OCI-LY7 (cell line): ENCODE results near the gene WWOX. TPM values are rescaled to one million over a fixed set of nuclear protein-coding genes. Genes with fewer than 3 reads are reported as not detected.

Source experiments
- BruUV-seq: library from RNA; stranded (reverse); fragments of 400-500 nt; replicated peaks from 2 replicates; lab custom pipeline; 2021; lab: Mats Ljungman, UMichigan
- CTCF ChIA-PET: fragments of 300-600 bp; sonication (Branson Sonifier 250); formaldehyde crosslinking; loops from one replicate; lab custom pipeline; 2022; ENCODE audit warnings: antibody characterized with exemption; ENCODE audit not compliant: unreplicated experiment; lab: Charles Lee
- POLR2A ChIA-PET: fragments of 300-600 bp; sonication (Branson Sonifier 250); formaldehyde crosslinking; loops from one replicate; lab custom pipeline; 2022; ENCODE audit warnings: antibody characterized with exemption; lab: Charles Lee
- DNase-seq: peaks from one replicate; pipeline ENCODE4 v3.0.0-alpha.2; 2015; ENCODE audit warnings: low spot score
- H2AFZ ChIP-seq: fragments of 200-600 bp; sonication (generic), shearing (Covaris generic); 2 replicates; pipeline ENCODE4 v1.6.1; 2014; ENCODE audit warnings: mild to moderate bottlenecking, antibody characterized with exemption, low read length, moderate library complexity
- H3K27ac ChIP-seq: fragments of 200-600 bp; sonication (generic); 2 replicates; pipeline ENCODE4 v1.5.1; 2014; ENCODE audit warnings: mixed run types, low read depth, mild to moderate bottlenecking, moderate library complexity, low read length, inconsistent platforms; ENCODE audit not compliant: poor library complexity, severe bottlenecking
- H3K36me3 ChIP-seq: fragments of 200-600 bp; sonication (generic); 2 replicates; pipeline ENCODE4 v1.6.1; 2014; ENCODE audit warnings: mild to moderate bottlenecking, antibody characterized with exemption, low read length, moderate library complexity, mixed read lengths; ENCODE audit not compliant: insufficient read depth
- H3K4me1 ChIP-seq: fragments of 200-600 bp; sonication (generic); 2 replicates; pipeline ENCODE4 v1.5.1; 2014; ENCODE audit warnings: mild to moderate bottlenecking, low read length; ENCODE audit not compliant: insufficient read depth, poor library complexity, severe bottlenecking
- H3K4me2 ChIP-seq: fragments of 200-600 bp; sonication (generic); 2 replicates; pipeline ENCODE4 v1.6.1; 2014; ENCODE audit warnings: mild to moderate bottlenecking, low read length
- H3K4me3 ChIP-seq: fragments of 200-600 bp; sonication (generic); 2 replicates; pipeline ENCODE4 v1.5.1; 2014; ENCODE audit warnings: mild to moderate bottlenecking, low read depth, low read length; ENCODE audit not compliant: poor library complexity, severe bottlenecking
- H3K79me2 ChIP-seq: fragments of 200-600 bp; sonication (generic); 2 replicates; pipeline ENCODE4 v1.6.1; 2016; ENCODE audit warnings: low read depth, mild to moderate bottlenecking, low read length, moderate library complexity, mixed read lengths; ENCODE audit not compliant: insufficient read depth
- H3K9me2 ChIP-seq: fragments of 200-600 bp; sonication (generic); 2 replicates; pipeline ENCODE4 v1.6.1; 2016; ENCODE audit warnings: mild to moderate bottlenecking, low read length, mixed read lengths; ENCODE audit not compliant: insufficient read depth
- H3K9me3 ChIP-seq: fragments of 200-600 bp; sonication (generic); 2 replicates; pipeline ENCODE4 v1.6.1; 2014; ENCODE audit warnings: mild to moderate bottlenecking, mixed run types, low read length, mixed read lengths
- H4K20me1 ChIP-seq: fragments of 200-600 bp; sonication (generic); 2 replicates; pipeline ENCODE4 v1.6.1; 2014; ENCODE audit warnings: mild to moderate bottlenecking, antibody characterized with exemption, low read length, moderate library complexity, mixed read lengths; ENCODE audit not compliant: insufficient read depth
- EZH2phosphoT487 ChIP-seq: fragments of 200-600 bp; sonication (generic); IDR thresholded peaks from 2 replicates; pipeline ENCODE4 v1.6.1; 2018; ENCODE audit warnings: low read depth, borderline replicate concordance, mild to moderate bottlenecking, mixed run types, antibody characterized with exemption, low read length, moderate library complexity, mixed read lengths
- intact Hi-C: fragments of 100-400 bp; cut with micrococcal nuclease; formaldehyde crosslinking; loops from one replicate; pipeline ENCODE4 v1.10.0; 2022; ENCODE audit not compliant: unreplicated experiment
- total RNA-seq, 2 experiments: library from RNA; depleted of rRNA in 1 of 2; stranded (reverse); fragments of >200 nt in 1 of 2; shearing (Covaris generic) in 1 of 2; gene quantifications; 2 replicates each; pipeline ENCODE4 v1.2.3, GENCODE V29; 2014 to 2022
- TF ChIP-seq, protein P1 (sequence below): fragments of 200-600 bp; sonication (generic); conservative IDR thresholded peaks from 2 replicates; pipeline ENCODE4 v1.5.1; 2014; ENCODE audit warnings: mild to moderate bottlenecking, antibody characterized with exemption, low read length, moderate library complexity, mixed read lengths

Gene WWOX
- total RNA-seq, 2 experiments from 2014 or later = 40.2 to 47.6 TPM

DNA sequence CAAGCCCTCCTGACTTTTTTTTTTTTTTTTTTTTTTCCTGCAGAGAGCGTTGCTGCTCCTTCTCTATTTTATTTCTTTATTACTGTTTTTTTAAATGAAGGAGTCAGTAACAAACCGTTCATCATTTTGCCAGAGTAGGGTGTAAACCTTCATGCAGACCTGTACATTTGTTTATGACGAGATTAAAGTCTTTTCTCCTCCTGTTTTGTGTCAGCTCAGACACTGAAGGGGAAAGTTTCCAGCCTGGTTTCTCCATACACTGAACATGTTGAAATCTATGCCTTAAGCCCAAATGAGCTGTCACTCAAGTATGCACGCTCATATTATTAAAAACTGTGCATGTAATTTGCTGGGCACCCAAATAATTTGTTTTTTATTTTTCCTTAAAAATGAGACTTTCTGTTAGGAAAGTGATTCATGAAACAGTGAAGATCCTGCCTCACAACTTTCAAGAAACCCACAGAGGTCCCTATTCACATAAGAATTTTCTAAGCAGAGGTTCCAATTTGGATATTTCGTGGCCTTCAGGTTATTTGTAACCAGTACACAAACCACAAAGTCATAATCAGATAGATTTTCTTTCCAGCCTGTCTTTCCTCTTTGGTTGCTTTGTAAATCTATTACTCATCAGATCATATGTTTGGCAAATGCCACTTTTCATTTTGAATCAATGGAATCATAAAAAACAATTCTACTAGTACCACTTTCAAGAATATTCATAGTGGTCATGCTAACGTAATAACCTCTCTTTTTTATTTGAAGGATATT is 800.8 kb downstream of the WWOX start:
- no peaks in the 10 kb centered on the region for H3K36me3 ChIP-seq
- intact Hi-C loops = no loop called here
- no peaks in the 10 kb centered on the region for H3K79me2 ChIP-seq
- no peak overlapping the region for H3K4me2 ChIP-seq
- no peak for TF ChIP-seq EZH2phosphoT487
- TF ChIP-seq, protein P1, sequence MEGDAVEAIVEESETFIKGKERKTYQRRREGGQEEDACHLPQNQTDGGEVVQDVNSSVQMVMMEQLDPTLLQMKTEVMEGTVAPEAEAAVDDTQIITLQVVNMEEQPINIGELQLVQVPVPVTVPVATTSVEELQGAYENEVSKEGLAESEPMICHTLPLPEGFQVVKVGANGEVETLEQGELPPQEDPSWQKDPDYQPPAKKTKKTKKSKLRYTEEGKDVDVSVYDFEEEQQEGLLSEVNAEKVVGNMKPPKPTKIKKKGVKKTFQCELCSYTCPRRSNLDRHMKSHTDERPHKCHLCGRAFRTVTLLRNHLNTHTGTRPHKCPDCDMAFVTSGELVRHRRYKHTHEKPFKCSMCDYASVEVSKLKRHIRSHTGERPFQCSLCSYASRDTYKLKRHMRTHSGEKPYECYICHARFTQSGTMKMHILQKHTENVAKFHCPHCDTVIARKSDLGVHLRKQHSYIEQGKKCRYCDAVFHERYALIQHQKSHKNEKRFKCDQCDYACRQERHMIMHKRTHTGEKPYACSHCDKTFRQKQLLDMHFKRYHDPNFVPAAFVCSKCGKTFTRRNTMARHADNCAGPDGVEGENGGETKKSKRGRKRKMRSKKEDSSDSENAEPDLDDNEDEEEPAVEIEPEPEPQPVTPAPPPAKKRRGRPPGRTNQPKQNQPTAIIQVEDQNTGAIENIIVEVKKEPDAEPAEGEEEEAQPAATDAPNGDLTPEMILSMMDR = no peak
- H3K4me3 ChIP-seq = no peak overlapping the region
- ChIA-PET CTCF (no interaction called here), POLR2A (no interaction called here)
- no peaks in the 10 kb centered on the region for H3K4me1 ChIP-seq
- DNase-seq = no peak
- no TSS peak for BruUV-seq
- no peaks in the 10 kb centered on the region for H3K9me2 ChIP-seq
- no peak overlapping the region for H2AFZ ChIP-seq
- H3K9me3 ChIP-seq = no peaks in the 10 kb centered on the region
- H4K20me1 ChIP-seq = no peaks in the 10 kb centered on the region
- no peak overlapping the region for H3K27ac ChIP-seq

DNA sequence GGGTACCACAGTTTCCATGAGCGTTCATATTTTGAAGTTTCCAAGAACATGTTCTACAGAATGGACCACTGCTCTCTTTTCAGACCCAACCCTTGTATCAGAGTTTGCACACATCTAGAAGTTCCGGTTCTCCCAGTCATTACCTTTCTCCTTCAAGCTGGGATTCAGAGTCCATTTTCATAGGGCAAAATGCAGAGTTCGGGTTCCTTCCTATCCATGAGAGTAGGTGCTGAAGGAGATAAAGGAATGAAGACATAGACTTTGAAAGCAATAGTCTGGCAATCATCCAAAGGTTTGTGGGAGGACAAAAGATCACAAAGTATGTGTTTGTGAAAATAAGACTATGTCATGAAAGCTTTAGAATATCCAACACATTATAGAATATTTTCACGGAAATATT is 801.5 kb downstream of the WWOX start:
- H3K4me3 ChIP-seq = no peak overlapping the region
- H3K27ac ChIP-seq = no peak overlapping the region
- TF ChIP-seq, protein P1 = no peak
- TF ChIP-seq EZH2phosphoT487 = no peak
- no peak overlapping the region for H2AFZ ChIP-seq
- intact Hi-C loops = no loop called here
- DNase-seq = no peak
- H3K4me1 ChIP-seq = no peaks in the 10 kb centered on the region
- no TSS peak for BruUV-seq
- H3K9me3 ChIP-seq = no peaks in the 10 kb centered on the region
- no peaks in the 10 kb centered on the region for H3K79me2 ChIP-seq
- H3K36me3 ChIP-seq = no peaks in the 10 kb centered on the region
- H3K4me2 ChIP-seq = no peak overlapping the region
- ChIA-PET POLR2A (no interaction called here), CTCF (no interaction called here)
- H3K9me2 ChIP-seq = no peaks in the 10 kb centered on the region
- H4K20me1 ChIP-seq = no peaks in the 10 kb centered on the region

DNA sequence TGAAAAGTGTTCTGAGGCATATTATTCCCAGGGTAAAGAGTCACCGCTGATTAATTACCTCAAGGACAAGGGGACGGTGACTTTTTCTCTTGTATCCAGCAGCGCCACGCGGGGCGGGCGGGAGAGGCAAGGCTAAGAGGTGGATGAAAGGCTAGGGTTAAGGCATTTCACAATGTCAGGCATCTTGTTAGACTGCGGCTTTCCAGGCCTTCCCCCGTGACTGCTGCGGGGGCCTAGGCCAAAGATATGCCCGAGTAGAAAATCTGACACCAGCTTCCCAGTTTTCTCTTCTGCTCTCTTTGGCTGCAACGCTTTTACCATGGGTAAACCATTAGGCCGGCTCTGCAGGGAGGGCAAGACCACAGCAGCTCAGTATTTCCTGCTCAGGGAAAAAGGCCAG is 802.9 kb downstream of the WWOX start:
- no peak for DNase-seq
- H3K4me2 ChIP-seq = no peak overlapping the region
- CTCF ChIA-PET = no interaction called here
- POLR2A ChIA-PET = no interaction called here
- intact Hi-C loops = no loop called here
- no peak overlapping the region for H3K27ac ChIP-seq
- H3K4me3 ChIP-seq = no peak overlapping the region
- H2AFZ ChIP-seq = no peak overlapping the region
- H3K36me3 ChIP-seq = no peaks in the 10 kb centered on the region
- H3K4me1 ChIP-seq = no peaks in the 10 kb centered on the region
- H3K9me3 ChIP-seq = no peaks in the 10 kb centered on the region
- no peak for TF ChIP-seq EZH2phosphoT487
- TF ChIP-seq, protein P1 = no peak
- no peaks in the 10 kb centered on the region for H4K20me1 ChIP-seq
- BruUV-seq = no TSS peak
- no peaks in the 10 kb centered on the region for H3K9me2 ChIP-seq
- no peaks in the 10 kb centered on the region for H3K79me2 ChIP-seq
